Colonic mucosa (tissue), 4 donors: ENCODE data around the gene CD163L1. TPM values are rescaled to one million over a fixed set of nuclear protein-coding genes. Genes with fewer than 3 reads are reported as not detected.

Source experiments
- DNase-seq: peaks from one replicate; pipeline ENCODE4 v3.0.0-alpha.2; 2020
- H3K27ac ChIP-seq: fragments of 200-600 bp; one replicate; pipeline ENCODE4 v1.8.0; 2021
- H3K27me3 ChIP-seq: fragments of 200-600 bp; one replicate; pipeline ENCODE4 v1.8.0; 2021
- H3K36me3 ChIP-seq: fragments of 200-600 bp; one replicate; pipeline ENCODE4 v1.8.0; 2021
- H3K4me1 ChIP-seq: fragments of 200-600 bp; one replicate; pipeline ENCODE4 v1.8.0; 2021; ENCODE audit warnings: mild to moderate bottlenecking
- H3K4me3 ChIP-seq: fragments of 200-600 bp; one replicate; pipeline ENCODE4 v1.8.0; 2021
- H3K9ac ChIP-seq, 2 donors: one replicate each; pipeline ENCODE4 v1.7.0; 2013; ENCODE audit warnings: control low read depth in 2 of 2, low read depth in 2 of 2, low read length in 2 of 2
- H3K9me3 ChIP-seq: fragments of 200-600 bp; one replicate; pipeline ENCODE4 v1.8.0; 2021
- intact Hi-C: fragments of 100-400 bp; cut with DNase I; formaldehyde crosslinking; loops from one replicate; pipeline ENCODE4 v1.14.1; 2022
- total RNA-seq, 2 donors: library from RNA; stranded (reverse); fragmentation: NEBNext Ultra II Directional in 1 of 2; extraction: Animal tissue kit (Norgen Biotek cat#: 25700) in 1 of 2; gene quantifications; one replicate each; pipeline ENCODE4 v1.2.1, GENCODE V29; 2021
- TF ChIP-seq, protein P1 (sequence below): fragments of 200-600 bp; IDR thresholded peaks from one replicate; pipeline ENCODE4 v1.8.0; 2022; ENCODE audit warnings: antibody characterized with exemption, mild to moderate bottlenecking
- donor health status: healthy.
- donor health status: DM: no; HTN: no; CAD: no.
- donor health status: DM: no; HTN: no; CAD: no.

Gene CD163L1
- total RNA-seq, 2 donors from 2014 or later, result 4.2 to 7.6 TPM

DNA sequence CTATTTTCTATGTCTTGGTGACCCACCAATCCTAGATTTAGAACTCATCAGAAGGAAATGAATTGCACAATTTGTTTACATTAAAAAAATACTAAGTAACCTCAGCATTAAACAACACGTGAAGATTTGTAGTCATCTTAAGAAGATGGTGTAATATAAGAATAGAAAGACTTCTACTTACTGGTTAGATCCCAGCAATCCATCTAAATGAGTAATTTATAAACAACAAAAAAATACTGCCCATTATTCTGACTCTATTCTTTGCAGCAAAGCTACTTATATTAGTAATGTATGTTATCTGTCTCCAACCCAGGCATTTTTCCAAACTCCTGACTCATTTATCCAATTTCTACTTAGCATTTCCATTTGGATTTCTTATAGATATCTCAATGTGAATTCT is 67.8 kb downstream of the CD163L1 start:
- TF ChIP-seq, protein P1, sequence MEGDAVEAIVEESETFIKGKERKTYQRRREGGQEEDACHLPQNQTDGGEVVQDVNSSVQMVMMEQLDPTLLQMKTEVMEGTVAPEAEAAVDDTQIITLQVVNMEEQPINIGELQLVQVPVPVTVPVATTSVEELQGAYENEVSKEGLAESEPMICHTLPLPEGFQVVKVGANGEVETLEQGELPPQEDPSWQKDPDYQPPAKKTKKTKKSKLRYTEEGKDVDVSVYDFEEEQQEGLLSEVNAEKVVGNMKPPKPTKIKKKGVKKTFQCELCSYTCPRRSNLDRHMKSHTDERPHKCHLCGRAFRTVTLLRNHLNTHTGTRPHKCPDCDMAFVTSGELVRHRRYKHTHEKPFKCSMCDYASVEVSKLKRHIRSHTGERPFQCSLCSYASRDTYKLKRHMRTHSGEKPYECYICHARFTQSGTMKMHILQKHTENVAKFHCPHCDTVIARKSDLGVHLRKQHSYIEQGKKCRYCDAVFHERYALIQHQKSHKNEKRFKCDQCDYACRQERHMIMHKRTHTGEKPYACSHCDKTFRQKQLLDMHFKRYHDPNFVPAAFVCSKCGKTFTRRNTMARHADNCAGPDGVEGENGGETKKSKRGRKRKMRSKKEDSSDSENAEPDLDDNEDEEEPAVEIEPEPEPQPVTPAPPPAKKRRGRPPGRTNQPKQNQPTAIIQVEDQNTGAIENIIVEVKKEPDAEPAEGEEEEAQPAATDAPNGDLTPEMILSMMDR, result no peak
- no peaks in the 10 kb centered on the region for H3K4me1 ChIP-seq
- no peaks in the 10 kb centered on the region for H3K36me3 ChIP-seq
- no peaks in the 10 kb centered on the region for H3K9me3 ChIP-seq
- H3K27me3 ChIP-seq, result no peaks in the 10 kb centered on the region
- no peak overlapping the region for H3K9ac ChIP-seq
- DNase-seq, result no peak
- H3K27ac ChIP-seq, result no peak overlapping the region
- intact Hi-C loops, result loop anchor here (5.0 kb wide), 1 partner anchor 81 kb away; no protein-coding TSS in a partner anchor
- H3K4me3 ChIP-seq, result no peak overlapping the region

DNA sequence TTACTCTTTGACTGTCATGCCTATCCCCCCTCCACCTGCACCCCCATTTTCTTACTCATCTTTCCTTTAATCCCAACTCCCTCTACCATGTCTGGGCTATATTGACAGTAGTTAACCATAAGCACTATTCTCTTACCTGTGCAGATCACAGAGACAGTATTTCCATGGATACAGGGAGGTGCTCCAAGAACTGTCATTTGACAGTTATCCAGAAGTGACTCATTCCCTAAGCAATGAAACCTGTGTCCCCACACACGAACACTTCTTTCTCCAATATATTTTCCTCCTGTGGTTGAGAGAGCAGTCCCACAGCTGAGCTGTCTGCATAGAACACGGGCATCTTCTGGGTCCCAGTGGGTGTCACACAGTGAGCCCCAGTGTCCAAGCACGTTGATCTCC is 68.8 kb downstream of the CD163L1 start:
- no peak overlapping the region for H3K9ac ChIP-seq
- intact Hi-C loops, result loop anchor here (5.0 kb wide), 1 partner anchor 82 kb away; no protein-coding TSS in a partner anchor
- H3K4me1 ChIP-seq, result no peaks in the 10 kb centered on the region
- no peak for DNase-seq
- H3K27ac ChIP-seq, result no peak overlapping the region
- no peaks in the 10 kb centered on the region for H3K36me3 ChIP-seq
- TF ChIP-seq, protein P1, result no peak
- H3K27me3 ChIP-seq, result no peaks in the 10 kb centered on the region
- H3K9me3 ChIP-seq, result no peaks in the 10 kb centered on the region
- H3K4me3 ChIP-seq, result no peak overlapping the region

DNA sequence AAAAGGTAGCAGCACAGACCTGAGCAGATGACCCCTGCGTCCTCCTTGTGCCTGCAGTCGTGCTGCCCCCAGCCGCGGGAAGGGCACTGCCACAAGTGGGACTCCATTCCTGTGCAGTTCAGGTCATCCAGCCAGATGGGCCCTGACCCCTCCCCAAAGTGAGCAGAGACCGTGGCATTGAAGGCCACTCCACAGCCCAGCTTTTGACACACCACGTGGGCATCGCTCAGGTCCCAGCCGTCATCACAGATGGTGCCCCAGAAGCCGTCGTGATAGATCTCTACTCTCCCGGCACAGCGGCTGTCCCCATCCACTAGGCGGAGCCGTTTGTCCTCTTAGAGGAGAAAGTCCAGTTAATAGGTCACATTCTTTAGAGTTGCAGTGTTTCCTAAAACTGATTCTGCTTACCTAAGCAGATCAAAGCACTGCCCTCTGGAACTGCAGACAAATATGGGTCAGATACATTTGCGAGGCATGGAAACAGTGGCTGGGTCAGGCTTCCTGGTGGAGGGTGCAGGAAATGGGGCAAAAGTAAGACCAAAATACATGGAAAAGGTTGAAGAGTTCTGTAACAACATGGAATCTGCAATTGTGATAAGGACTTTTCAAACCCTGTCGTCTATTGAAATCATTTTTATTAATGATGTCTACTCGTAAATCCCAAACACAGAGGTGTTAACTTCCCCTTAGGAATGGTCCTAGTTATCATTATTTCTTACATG is 69.4 kb downstream of the CD163L1 start:
- Histone ChIP-seq H3K9ac (no peak overlapping the region), H3K9me3 (no peaks in the 10 kb centered on the region), H3K4me3 (no peak overlapping the region), H3K27me3 (no peaks in the 10 kb centered on the region), H3K36me3 (no peaks in the 10 kb centered on the region), H3K4me1 (no peaks in the 10 kb centered on the region), H3K27ac (no peak overlapping the region)
- TF ChIP-seq, protein P1, result peak; percentile 35
- intact Hi-C loops, result loop anchor here (5.0 kb wide), 1 partner anchor 83 kb away; no protein-coding TSS in a partner anchor
- DNase-seq, result peak; percentile 40

DNA sequence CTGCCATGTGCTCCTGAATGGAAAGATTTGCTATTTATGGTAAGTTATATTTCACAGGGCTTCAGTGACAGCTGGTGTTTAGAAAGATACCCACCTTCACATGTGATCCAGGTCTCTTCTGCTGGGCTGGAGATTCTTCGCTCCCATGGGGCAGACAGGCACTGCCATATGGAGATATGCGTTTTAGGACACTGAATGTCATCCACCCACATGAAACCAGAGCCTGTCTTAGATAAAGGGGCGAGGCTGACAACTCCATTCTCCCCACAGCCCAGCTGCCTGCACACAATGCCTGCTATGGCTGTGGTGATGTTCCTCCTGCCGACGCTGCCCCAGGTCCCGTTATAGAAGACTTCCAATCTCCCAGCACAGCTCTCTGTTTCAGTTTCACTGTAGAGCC is 70.7 kb downstream of the CD163L1 start:
- DNase-seq, result no peak
- Histone ChIP-seq H3K9ac (no peak overlapping the region), H3K27me3 (no peaks in the 10 kb centered on the region), H3K27ac (no peak overlapping the region), H3K9me3 (no peaks in the 10 kb centered on the region), H3K4me1 (no peaks in the 10 kb centered on the region), H3K36me3 (no peaks in the 10 kb centered on the region), H3K4me3 (no peak overlapping the region)
- TF ChIP-seq, protein P1, result no peak
- intact Hi-C loops, result no loop called here

DNA sequence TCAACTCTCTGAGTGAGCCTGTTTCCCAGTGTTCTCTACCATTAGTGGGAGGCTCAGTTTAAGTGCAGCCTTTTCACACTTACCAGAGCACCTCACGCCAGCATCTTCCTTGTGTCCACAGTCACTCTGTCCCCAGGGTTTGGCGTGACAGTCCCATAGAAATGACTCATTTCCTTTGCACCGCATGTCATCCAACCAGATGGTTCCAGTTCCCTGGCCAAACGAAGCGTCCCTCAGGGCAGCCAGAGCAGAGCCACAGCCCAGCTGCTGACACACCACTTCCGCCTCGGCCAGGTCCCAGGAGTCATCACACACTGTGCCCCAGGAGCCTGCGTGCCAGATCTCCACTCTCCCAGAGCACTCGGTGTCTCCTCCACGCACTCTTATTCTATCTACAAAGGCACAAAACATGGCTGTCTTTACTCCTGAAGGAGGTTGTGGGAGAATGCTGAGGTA is 74.7 kb downstream of the CD163L1 start:
- DNase-seq, result no peak
- TF ChIP-seq, protein P1, result no peak
- H3K27me3 ChIP-seq, result no peaks in the 10 kb centered on the region
- H3K4me3 ChIP-seq, result no peak overlapping the region
- intact Hi-C loops, result no loop called here
- H3K27ac ChIP-seq, result no peak overlapping the region
- no peaks in the 10 kb centered on the region for H3K9me3 ChIP-seq
- no peaks in the 10 kb centered on the region for H3K4me1 ChIP-seq
- H3K9ac ChIP-seq, result no peak overlapping the region
- H3K36me3 ChIP-seq, result no peaks in the 10 kb centered on the region
